Activated T-helper 17 cell treated with anti-CD3 and anti-CD28 coated beads, Interleukin-2, amount 50 U/mL, for 72 hours (primary cell): ENCODE data around the gene APRT. TPM values are rescaled to one million over a fixed set of nuclear protein-coding genes. Genes with fewer than 3 reads are reported as not detected.

Experiments used
- ATAC-seq: fragments of 150-1000 bp; cut with Tn5 transposase; replicated peaks from 2 replicates; pipeline ENCODE4 v1.10.0; 2021; ENCODE audit warnings: mild to moderate bottlenecking, moderate library complexity
- H3K27ac Mint-ChIP-seq: one replicate; pipeline ENCODE4 v1.8.0; 2022; ENCODE audit warnings: mixed read lengths
- H3K27me3 Mint-ChIP-seq: one replicate; pipeline ENCODE4 v1.8.0; 2022; ENCODE audit warnings: mixed read lengths
- H3K36me3 Mint-ChIP-seq: one replicate; pipeline ENCODE4 v1.8.0; 2022; ENCODE audit warnings: low read depth, mild to moderate bottlenecking, mixed read lengths
- H3K4me1 Mint-ChIP-seq: one replicate; pipeline ENCODE4 v1.8.0; 2022; ENCODE audit warnings: mixed read lengths
- H3K4me3 Mint-ChIP-seq: one replicate; pipeline ENCODE4 v1.8.0; 2022; ENCODE audit warnings: mild to moderate bottlenecking, mixed read lengths
- H3K9me3 Mint-ChIP-seq: one replicate; pipeline ENCODE4 v1.8.0; 2022; ENCODE audit warnings: mixed read lengths
- total RNA-seq, 2 donors: library from RNA; stranded (reverse); gene quantifications; one replicate each; pipeline ENCODE4 v1.2.3, GENCODE V29; 2022

Gene APRT
- total RNA-seq, 2 donors from 2014 or later: 132 to 139 TPM

- Mint-ChIP-seq H3K4me1 (peaks cover 7% of the 10 kb centered on the region), H3K36me3 (peaks cover 61% of the 10 kb centered on the region), H3K27me3 (no peaks in the 10 kb centered on the region), H3K27ac (peak overlapping the region; percentile 89), H3K4me3 (peak overlapping the region; percentile 84), H3K9me3 (no peaks in the 10 kb centered on the region)
- ATAC-seq: no peak
These were observed 1.4 kb downstream of the APRT start for GRCh38 chr16:88810166-88810911.

- peaks cover 67% of the 10 kb centered on the region for H3K36me3 Mint-ChIP-seq
- H3K27ac Mint-ChIP-seq: peak overlapping the region; percentile 89
- ATAC-seq: no peak
- H3K4me1 Mint-ChIP-seq: peaks cover 7% of the 10 kb centered on the region
- no peaks in the 10 kb centered on the region for H3K27me3 Mint-ChIP-seq
- H3K4me3 Mint-ChIP-seq: peak overlapping the region; percentile 84
- no peaks in the 10 kb centered on the region for H3K9me3 Mint-ChIP-seq
These were observed 2.0 kb downstream of the APRT start for GRCh38 chr16:88809676-88810165.

DNA sequence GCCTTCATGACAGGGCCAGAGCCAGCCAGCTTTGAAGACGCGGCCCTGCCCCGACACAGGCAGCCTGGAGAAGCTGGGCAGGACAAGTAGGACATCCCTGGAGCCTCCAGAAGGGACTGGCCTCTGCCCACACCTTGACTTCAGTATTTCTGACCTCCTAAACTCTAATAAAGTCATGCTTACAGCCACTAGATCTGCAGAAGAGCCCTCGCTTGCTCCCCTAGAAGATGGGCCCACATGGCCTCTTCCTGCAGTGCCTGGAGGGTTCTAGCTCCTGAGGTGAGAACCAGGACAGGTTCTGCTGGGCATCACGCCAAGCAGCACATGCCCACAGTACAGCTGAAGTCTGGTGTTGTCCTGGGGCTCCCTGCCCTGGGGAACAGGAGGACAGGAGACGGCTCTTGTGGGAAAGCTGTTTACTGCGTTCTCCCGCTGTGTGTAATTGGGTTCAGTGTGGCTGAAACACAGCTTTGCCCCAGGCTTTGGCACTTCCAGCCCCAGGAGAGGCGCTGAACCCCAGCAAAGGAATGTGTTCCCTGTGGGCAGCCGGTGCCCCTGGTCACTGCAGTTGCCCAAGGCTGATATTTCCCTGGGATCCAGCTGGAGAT, 2.6 kb downstream of the APRT start:
- H3K4me3 Mint-ChIP-seq: peak overlapping the region; percentile 84
- peaks cover 7% of the 10 kb centered on the region for H3K4me1 Mint-ChIP-seq
- no peak for ATAC-seq
- H3K36me3 Mint-ChIP-seq: peaks cover 73% of the 10 kb centered on the region
- H3K27me3 Mint-ChIP-seq: no peaks in the 10 kb centered on the region
- H3K27ac Mint-ChIP-seq: peak overlapping the region; percentile 33
- H3K9me3 Mint-ChIP-seq: no peaks in the 10 kb centered on the region

DNA sequence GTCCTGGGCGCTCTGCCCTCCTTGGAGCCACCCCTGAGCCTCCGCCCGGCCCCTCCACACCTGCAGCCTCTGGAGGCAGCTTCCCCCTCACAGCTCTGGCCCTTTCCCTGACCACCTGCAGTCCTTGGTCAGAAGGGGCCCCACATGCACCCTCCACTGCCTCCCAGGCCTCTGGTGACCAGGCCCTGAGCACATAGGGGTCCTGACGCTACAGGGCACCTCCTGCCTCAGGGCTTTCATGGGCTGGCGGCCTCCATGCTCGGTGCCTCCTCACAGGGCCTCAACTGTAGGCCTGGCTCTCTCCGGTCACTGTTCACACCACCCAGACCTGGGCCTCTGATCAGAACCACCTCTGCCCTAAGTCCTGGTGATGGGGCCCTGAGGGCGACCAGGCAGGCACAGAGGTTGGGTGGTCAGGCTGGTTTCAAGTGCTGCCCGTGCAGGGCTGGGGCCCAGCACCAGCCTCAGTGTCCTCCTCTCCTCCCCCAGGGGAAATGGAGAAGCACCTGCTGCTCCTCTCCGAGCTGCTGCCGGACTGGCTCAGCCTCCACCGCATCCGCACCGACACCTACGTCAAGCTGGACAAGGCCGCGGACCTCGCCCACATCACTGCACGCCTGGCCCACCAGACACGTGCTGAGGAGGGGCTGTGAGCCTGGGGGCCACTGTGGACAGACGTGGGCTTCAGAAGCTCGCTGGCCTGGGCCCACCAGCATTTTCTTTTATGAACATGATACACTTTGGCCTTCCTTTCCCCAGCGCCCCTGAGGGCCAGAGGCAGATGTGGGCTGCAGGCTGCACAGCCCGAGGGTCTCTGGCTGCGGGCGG, 3.9 kb downstream of the APRT start:
- no peak for ATAC-seq
- Mint-ChIP-seq H3K36me3 (peaks cover 80% of the 10 kb centered on the region), H3K9me3 (no peaks in the 10 kb centered on the region)

GRCh38 chr16:88807142-88807625, 4.5 kb downstream of the APRT start:
- Mint-ChIP-seq H3K27ac (no peak overlapping the region), H3K27me3 (no peaks in the 10 kb centered on the region), H3K9me3 (no peaks in the 10 kb centered on the region), H3K4me1 (peaks cover 7% of the 10 kb centered on the region), H3K36me3 (peaks cover 83% of the 10 kb centered on the region), H3K4me3 (no peak overlapping the region)
- no peak for ATAC-seq

More for the DNA sequence above, 3.9 kb downstream of the APRT start:
- no peaks in the 10 kb centered on the region for H3K27me3 Mint-ChIP-seq
- H3K27ac Mint-ChIP-seq: no peak overlapping the region
- H3K4me1 Mint-ChIP-seq: peaks cover 7% of the 10 kb centered on the region
- H3K4me3 Mint-ChIP-seq: peak overlapping the region; percentile 84

DNA sequence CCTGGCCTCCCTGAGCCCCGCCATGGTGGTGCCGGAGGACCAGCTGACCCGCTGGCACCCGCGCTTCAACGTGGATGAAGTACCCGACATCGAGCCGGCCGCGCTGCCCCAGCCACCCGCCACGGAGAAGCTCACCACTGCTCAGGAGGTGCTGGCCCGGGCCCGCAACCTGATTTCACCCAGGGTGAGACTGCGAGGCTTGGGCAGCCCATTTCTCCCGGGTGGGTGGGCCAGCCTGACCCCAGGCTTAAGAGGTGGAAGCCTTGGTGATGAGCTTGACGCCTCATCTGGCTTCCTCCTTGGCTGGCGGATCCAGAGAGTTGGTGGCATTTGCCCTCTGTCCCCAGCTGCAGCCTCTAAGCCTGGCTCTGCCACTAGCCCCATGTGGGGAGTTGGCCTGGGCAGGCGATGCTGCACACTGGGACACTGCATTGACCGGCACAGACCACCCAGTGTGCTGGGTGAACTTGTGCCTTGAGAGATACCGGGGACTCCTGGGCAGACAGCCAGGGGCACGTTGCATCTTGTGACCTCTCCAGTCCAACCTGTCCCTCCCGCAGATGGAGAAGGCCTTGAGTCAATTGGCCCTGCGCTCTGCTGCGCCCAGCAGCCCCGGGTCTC, 5.1 kb downstream of the APRT start:
- peaks cover 83% of the 10 kb centered on the region for H3K36me3 Mint-ChIP-seq
- no peak overlapping the region for H3K27ac Mint-ChIP-seq

DNA sequence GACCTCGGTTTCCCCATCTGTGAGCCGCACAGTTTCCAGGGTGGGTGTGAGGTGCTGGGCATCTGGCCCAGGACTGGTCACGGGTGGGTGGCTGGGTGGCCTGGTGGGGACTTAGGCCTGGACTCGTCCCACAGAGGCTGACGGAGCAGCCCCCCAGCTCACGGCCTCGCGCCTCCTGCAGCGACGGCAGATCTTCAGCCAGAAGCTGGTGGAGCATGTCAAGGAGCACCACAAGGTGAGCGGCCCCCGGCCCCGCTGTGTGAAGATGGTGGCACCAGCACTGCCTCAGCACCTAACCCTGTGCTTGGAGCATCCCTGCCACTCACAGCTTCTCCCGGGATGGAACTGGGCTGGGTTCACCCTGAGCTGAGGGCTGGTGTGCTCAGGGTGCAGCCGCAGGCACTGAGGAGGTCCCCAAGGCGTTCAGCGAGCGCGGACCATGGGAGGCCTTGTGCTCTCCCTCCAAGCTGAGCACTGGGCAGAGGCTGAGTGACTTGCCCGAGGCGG, 5.8 kb downstream of the APRT start:
- H3K4me1 Mint-ChIP-seq: peaks cover 7% of the 10 kb centered on the region
- ATAC-seq: no peak
- H3K9me3 Mint-ChIP-seq: no peaks in the 10 kb centered on the region
- no peak overlapping the region for H3K27ac Mint-ChIP-seq
- H3K4me3 Mint-ChIP-seq: no peak overlapping the region
- H3K27me3 Mint-ChIP-seq: no peaks in the 10 kb centered on the region
- H3K36me3 Mint-ChIP-seq: peaks cover 78% of the 10 kb centered on the region

More for the DNA sequence above, 5.1 kb downstream of the APRT start:
- no peak for ATAC-seq
- H3K4me1 Mint-ChIP-seq: peaks cover 7% of the 10 kb centered on the region
- no peak overlapping the region for H3K4me3 Mint-ChIP-seq
- H3K9me3 Mint-ChIP-seq: no peaks in the 10 kb centered on the region
- H3K27me3 Mint-ChIP-seq: no peaks in the 10 kb centered on the region

DNA sequence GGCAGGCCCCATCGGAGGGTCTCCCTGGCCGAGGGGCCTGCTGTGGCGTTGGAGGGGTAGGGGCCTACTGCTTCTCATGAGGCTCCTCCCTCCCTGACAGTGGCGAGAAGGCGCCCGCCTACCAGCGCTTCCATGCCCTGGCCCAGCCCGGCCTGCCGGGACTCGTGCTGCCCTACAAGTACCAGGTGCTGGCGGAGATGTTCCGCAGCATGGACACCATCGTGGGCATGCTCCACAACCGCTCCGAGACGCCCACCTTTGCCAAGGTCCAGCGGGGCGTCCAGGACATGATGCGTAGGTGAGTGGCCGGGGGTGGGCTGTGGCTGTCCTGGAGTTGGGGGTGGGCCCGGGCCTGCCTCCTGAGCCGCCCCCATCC, 6.4 kb downstream of the APRT start:
- Mint-ChIP-seq H3K27ac (no peak overlapping the region), H3K36me3 (peaks cover 72% of the 10 kb centered on the region), H3K4me3 (peak overlapping the region; percentile 60), H3K4me1 (peaks cover 13% of the 10 kb centered on the region), H3K9me3 (no peaks in the 10 kb centered on the region), H3K27me3 (no peaks in the 10 kb centered on the region)
- no peak for ATAC-seq

- H3K36me3 Mint-ChIP-seq: peaks cover 66% of the 10 kb centered on the region
- H3K27me3 Mint-ChIP-seq: no peaks in the 10 kb centered on the region
- H3K4me3 Mint-ChIP-seq: peak overlapping the region; percentile 60
- peak; percentile 24 for ATAC-seq
- peaks cover 13% of the 10 kb centered on the region for H3K4me1 Mint-ChIP-seq
- no peaks in the 10 kb centered on the region for H3K9me3 Mint-ChIP-seq
- H3K27ac Mint-ChIP-seq: no peak overlapping the region
These were observed 7.0 kb downstream of the APRT start for GRCh38 chr16:88804552-88805339.

DNA sequence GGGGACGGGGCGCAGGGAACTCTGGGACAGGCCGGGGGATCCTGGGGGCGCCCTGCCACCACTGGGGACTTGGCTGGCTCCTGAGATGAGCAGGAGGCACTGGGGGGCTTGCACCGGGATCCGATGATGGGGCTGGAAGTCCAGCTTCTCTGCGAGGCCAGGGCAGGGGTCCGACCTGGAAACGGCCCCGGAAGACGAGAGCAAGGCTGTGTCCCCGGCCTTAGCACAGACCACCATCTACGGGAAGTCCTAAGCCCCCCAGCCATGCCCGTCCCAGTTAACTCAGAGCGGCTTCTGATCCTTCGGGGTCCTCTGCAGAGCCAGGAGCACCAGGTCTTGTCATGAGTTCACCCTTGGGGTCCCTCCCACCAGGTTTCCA, 7.6 kb downstream of the APRT start:
- Mint-ChIP-seq H3K36me3 (peaks cover 60% of the 10 kb centered on the region), H3K27ac (no peak overlapping the region), H3K4me3 (peak overlapping the region; percentile 60), H3K9me3 (no peaks in the 10 kb centered on the region), H3K27me3 (no peaks in the 10 kb centered on the region), H3K4me1 (peaks cover 9% of the 10 kb centered on the region)
- no peak for ATAC-seq

GRCh38 chr16:88803264-88803987, 8.3 kb downstream of the APRT start, which contains the start of gene CDT1:
CDT1 (plus strand) TSS chr16:88803789; CDS start chr16:88803832, 43 bp downstream.
- Mint-ChIP-seq H3K27me3 (no peaks in the 10 kb centered on the region), H3K4me3 (peak within 1 kb of the TSS; percentile 77), H3K27ac (peak within 1 kb of the TSS; percentile 85), H3K4me1 (peaks cover 6% of the 10 kb centered on the region), H3K9me3 (no peaks in the 10 kb centered on the region), H3K36me3 (peaks cover 53% of the 10 kb centered on the region)
- ATAC-seq: peak; percentile 68

DNA sequence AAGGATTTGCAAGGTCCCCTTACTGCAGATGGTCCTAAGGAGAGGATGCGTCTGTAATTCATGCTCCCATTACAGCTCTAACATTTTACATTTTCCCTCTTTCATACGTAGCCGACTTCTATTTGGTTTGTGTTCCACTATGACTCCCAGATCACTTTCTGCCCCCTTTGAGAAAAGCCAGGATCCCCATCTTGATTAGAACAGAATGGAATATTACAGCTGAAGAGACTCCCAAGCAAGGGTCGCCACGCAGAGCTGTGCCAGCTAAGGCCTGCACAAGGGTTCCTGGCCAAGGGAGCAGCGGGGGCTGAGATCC, 11.5 kb downstream of the APRT start:
- peak overlapping the region; percentile 77 for H3K4me3 Mint-ChIP-seq
- no peaks in the 10 kb centered on the region for H3K27me3 Mint-ChIP-seq
- no peaks in the 10 kb centered on the region for H3K9me3 Mint-ChIP-seq
- H3K27ac Mint-ChIP-seq: no peak overlapping the region
- ATAC-seq: no peak
- H3K4me1 Mint-ChIP-seq: peaks cover 6% of the 10 kb centered on the region
- H3K36me3 Mint-ChIP-seq: peaks cover 21% of the 10 kb centered on the region
